DOHH2 (cell line): ENCODE results near the gene ARHGAP23.

ENCODE experiments used
- H3F3A ChIP-seq: fragments of 200-600 bp; sonication (generic), shearing (Covaris generic); 2 replicates; pipeline ENCODE4 v1.6.0; 2016; ENCODE audit warnings: antibody characterized with exemption, mild to moderate bottlenecking; ENCODE audit not compliant: control insufficient read depth, insufficient read depth
- H3K27ac ChIP-seq: fragments of 200-600 bp; sonication (generic); 2 replicates; pipeline ENCODE4 v1.5.1; 2014; ENCODE audit warnings: low read depth, mild to moderate bottlenecking, low read length, moderate library complexity
- H3K27me3 ChIP-seq: fragments of 200-600 bp; sonication (generic); 2 replicates; pipeline ENCODE4 v1.6.1; 2014; ENCODE audit warnings: mild to moderate bottlenecking, low read length, mixed read lengths; ENCODE audit not compliant: control insufficient read depth
- H3K36me3 ChIP-seq: fragments of 200-600 bp; sonication (generic); 2 replicates; pipeline ENCODE4 v1.6.1; 2014; ENCODE audit warnings: mild to moderate bottlenecking, low read length, moderate library complexity, mixed read lengths; ENCODE audit not compliant: control insufficient read depth
- H3K4me1 ChIP-seq: fragments of 200-600 bp; sonication (generic); 2 replicates; pipeline ENCODE4 v1.6.1; 2014; ENCODE audit warnings: mild to moderate bottlenecking, low read length, mixed read lengths; ENCODE audit not compliant: control insufficient read depth
- H3K4me2 ChIP-seq: fragments of 200-600 bp; sonication (generic); 2 replicates; pipeline ENCODE4 v1.6.0; 2014; ENCODE audit warnings: mild to moderate bottlenecking, low read length, moderate library complexity
- H3K4me3 ChIP-seq: fragments of 200-600 bp; sonication (generic); 2 replicates; pipeline ENCODE4 v1.5.1; 2014; ENCODE audit warnings: mild to moderate bottlenecking, low read length, mixed read lengths
- H3K79me2 ChIP-seq: fragments of 200-600 bp; sonication (generic); 2 replicates; pipeline ENCODE4 v1.6.1; 2014; ENCODE audit warnings: mild to moderate bottlenecking, low read length, mixed read lengths; ENCODE audit not compliant: control insufficient read depth
- H3K9me2 ChIP-seq: fragments of 200-600 bp; sonication (generic); replicated peaks from 2 replicates; pipeline ENCODE4 v1.6.1; 2014; ENCODE audit warnings: mild to moderate bottlenecking, low read length, mixed read lengths; ENCODE audit not compliant: control insufficient read depth
- H3K9me3 ChIP-seq: fragments of 200-600 bp; sonication (generic); 2 replicates; pipeline ENCODE4 v1.6.1; 2014; ENCODE audit warnings: antibody characterized with exemption, low read length, mixed read lengths; ENCODE audit not compliant: control insufficient read depth, insufficient read depth
- H4K20me1 ChIP-seq: fragments of 200-600 bp; sonication (generic); 2 replicates; pipeline ENCODE4 v1.6.0; 2014; ENCODE audit warnings: low read depth, mild to moderate bottlenecking, antibody characterized with exemption, low read length, moderate library complexity; ENCODE audit not compliant: control insufficient read depth, insufficient read depth
- CTCF ChIP-seq: fragments of 200-600 bp; sonication (generic); IDR thresholded peaks from one replicate; pipeline ENCODE4 v1.5.1; 2014; ENCODE audit warnings: antibody characterized with exemption, mild to moderate bottlenecking, low read depth, low read length; ENCODE audit not compliant: poor library complexity, severe bottlenecking
- EZH2phosphoT487 ChIP-seq: fragments of 200-600 bp; sonication (generic); IDR thresholded peaks from 2 replicates; pipeline ENCODE4 v1.6.1; 2017; ENCODE audit warnings: borderline replicate concordance, mild to moderate bottlenecking, antibody characterized with exemption, low read length, moderate library complexity, mixed read lengths

The ARHGAP23 gene

GRCh38 chr17:38410201-38410600 lies 18.1 kb upstream of the ARHGAP23 start:
- Histone ChIP-seq H3F3A (no peaks in the 10 kb centered on the region), H3K4me3 (no peak overlapping the region), H3K9me3 (no peaks in the 10 kb centered on the region), H3K27me3 (no peaks in the 10 kb centered on the region), H3K79me2 (no peaks in the 10 kb centered on the region), H3K4me1 (peaks cover 8% of the 10 kb centered on the region), H3K9me2 (no peaks in the 10 kb centered on the region), H4K20me1 (no peaks in the 10 kb centered on the region), H3K27ac (no peak overlapping the region), H3K4me2 (no peak overlapping the region), H3K36me3 (no peaks in the 10 kb centered on the region)
- TF ChIP-seq CTCF (no peak), EZH2phosphoT487 (no peak)

GRCh38 chr17:38415250-38416194 lies 12.7 kb upstream of the ARHGAP23 start:
- H3K36me3 ChIP-seq, result no peaks in the 10 kb centered on the region
- no peaks in the 10 kb centered on the region for H3K9me2 ChIP-seq
- peaks cover 14% of the 10 kb centered on the region for H3K27me3 ChIP-seq
- peaks cover 32% of the 10 kb centered on the region for H3K4me1 ChIP-seq
- no peaks in the 10 kb centered on the region for H4K20me1 ChIP-seq
- H3K79me2 ChIP-seq, result no peaks in the 10 kb centered on the region
- peaks cover 9% of the 10 kb centered on the region for H3F3A ChIP-seq
- no peaks in the 10 kb centered on the region for H3K9me3 ChIP-seq
- peak overlapping the region; percentile 85 for H3K4me2 ChIP-seq
- peak overlapping the region; percentile 47 for H3K27ac ChIP-seq
- H3K4me3 ChIP-seq, result peak overlapping the region; percentile 67
- no peak for TF ChIP-seq EZH2phosphoT487
- no peak for TF ChIP-seq CTCF

- no peaks in the 10 kb centered on the region for H3K79me2 ChIP-seq
- no peak overlapping the region for H3K4me2 ChIP-seq
- peaks cover 9% of the 10 kb centered on the region for H3F3A ChIP-seq
- peaks cover 42% of the 10 kb centered on the region for H3K4me1 ChIP-seq
- H3K4me3 ChIP-seq, result no peak overlapping the region
- TF ChIP-seq EZH2phosphoT487 (no peak), CTCF (no peak)
- no peaks in the 10 kb centered on the region for H3K9me3 ChIP-seq
- peaks cover 14% of the 10 kb centered on the region for H3K27me3 ChIP-seq
- H3K9me2 ChIP-seq, result no peaks in the 10 kb centered on the region
- H3K36me3 ChIP-seq, result no peaks in the 10 kb centered on the region
- H4K20me1 ChIP-seq, result no peaks in the 10 kb centered on the region
- H3K27ac ChIP-seq, result no peak overlapping the region
These were observed 11.4 kb upstream of the ARHGAP23 start for GRCh38 chr17:38416840-38417209.
